OCI-LY1 (cell line): ENCODE measurements around the gene FKBP10.

ENCODE experiments used
- H2AFZ ChIP-seq: fragments of 200-600 bp; sonication (generic), shearing (Covaris generic); 2 replicates; pipeline ENCODE4 v1.6.0; 2014; ENCODE audit warnings: antibody characterized with exemption, mild to moderate bottlenecking, low read length
- H3F3A ChIP-seq: fragments of 200-600 bp; sonication (generic), shearing (Covaris generic); 2 replicates; pipeline ENCODE4 v1.6.0; 2014; ENCODE audit warnings: mild to moderate bottlenecking, antibody characterized with exemption, low read length, moderate library complexity; ENCODE audit not compliant: insufficient read depth
- H3K27ac ChIP-seq: fragments of 200-600 bp; sonication (generic); 2 replicates; pipeline ENCODE4 v1.5.1; 2014; ENCODE audit warnings: low read length, mixed run types, mild to moderate bottlenecking, low read depth; ENCODE audit not compliant: poor library complexity, severe bottlenecking
- H3K27me3 ChIP-seq: fragments of 200-600 bp; sonication (generic); 2 replicates; pipeline ENCODE4 v1.6.0; 2014; ENCODE audit warnings: antibody characterized with exemption, mild to moderate bottlenecking, low read length, moderate library complexity; ENCODE audit not compliant: insufficient read depth
- H3K36me3 ChIP-seq: fragments of 200-600 bp; sonication (generic); 2 replicates; pipeline ENCODE4 v1.6.1; 2014; ENCODE audit warnings: mild to moderate bottlenecking, antibody characterized with exemption, low read length, moderate library complexity, mixed read lengths; ENCODE audit not compliant: insufficient read depth
- H3K4me1 ChIP-seq: fragments of 200-600 bp; sonication (generic); 2 replicates; pipeline ENCODE4 v1.5.1; 2014; ENCODE audit warnings: mild to moderate bottlenecking, low read length, moderate library complexity; ENCODE audit not compliant: insufficient read depth, severe bottlenecking
- H3K4me2 ChIP-seq: fragments of 200-600 bp; sonication (generic), shearing (Covaris generic); 2 replicates; pipeline ENCODE4 v1.6.1; 2014; ENCODE audit warnings: low read length
- H3K4me3 ChIP-seq: fragments of 200-600 bp; sonication (generic); 2 replicates; pipeline ENCODE4 v1.5.1; 2014; ENCODE audit warnings: low read length, low read depth, mild to moderate bottlenecking, mixed read lengths; ENCODE audit not compliant: poor library complexity, severe bottlenecking
- H3K79me2 ChIP-seq: fragments of 200-600 bp; shearing (Covaris generic); 2 replicates; pipeline ENCODE4 v1.6.1; 2016; ENCODE audit warnings: mixed run types, low read length, mixed read lengths; ENCODE audit not compliant: insufficient read depth
- H3K9ac ChIP-seq: fragments of 200-600 bp; sonication (generic), shearing (Covaris generic); 2 replicates; pipeline ENCODE4 v1.6.1; 2014; ENCODE audit warnings: mild to moderate bottlenecking, low read length, mixed read lengths
- H3K9me2 ChIP-seq: fragments of 200-600 bp; sonication (generic), shearing (Covaris generic); 2 replicates; pipeline ENCODE4 v1.6.1; 2014; ENCODE audit warnings: low read depth, mild to moderate bottlenecking, low read length, mixed read lengths
- H3K9me3 ChIP-seq: fragments of 200-600 bp; shearing (Covaris generic); 2 replicates; pipeline ENCODE4 v1.6.1; 2014; ENCODE audit warnings: low read length, mixed read lengths
- H4K20me1 ChIP-seq: fragments of 200-600 bp; sonication (generic), shearing (Covaris generic); 2 replicates; pipeline ENCODE4 v1.6.0; 2016; ENCODE audit warnings: mild to moderate bottlenecking, low read length; ENCODE audit not compliant: insufficient read depth
- CTCF ChIP-seq: fragments of 200-600 bp; sonication (generic), shearing (Covaris generic); IDR thresholded peaks from 2 replicates; pipeline ENCODE4 v1.5.1; 2017; ENCODE audit warnings: mild to moderate bottlenecking, antibody characterized with exemption, low read length, moderate library complexity, mixed read lengths
- EZH2 ChIP-seq: fragments of 200-600 bp; sonication (generic), shearing (Covaris generic); IDR thresholded peaks from 2 replicates; pipeline ENCODE4 v1.8.0; 2017; ENCODE audit warnings: borderline replicate concordance, mixed run types, mild to moderate bottlenecking, antibody characterized with exemption, low read length, moderate library complexity, mixed read lengths

FKBP10 gene

GRCh38 chr17:41777574-41778188 lies 35.1 kb upstream of the FKBP10 start:
- Histone ChIP-seq H3K4me1 (no peaks in the 10 kb centered on the region), H3K27ac (no peak overlapping the region), H3K4me3 (no peak overlapping the region), H3K36me3 (no peaks in the 10 kb centered on the region), H3K9ac (no peak overlapping the region), H3K9me2 (no peaks in the 10 kb centered on the region), H3K9me3 (no peaks in the 10 kb centered on the region), H3K27me3 (no peaks in the 10 kb centered on the region), H2AFZ (no peak overlapping the region), H3F3A (no peaks in the 10 kb centered on the region), H3K4me2 (no peak overlapping the region), H4K20me1 (no peaks in the 10 kb centered on the region), H3K79me2 (no peaks in the 10 kb centered on the region)
- TF ChIP-seq CTCF (no peak), EZH2 (no peak)

GRCh38 chr17:41779954-41780353 lies 32.9 kb upstream of the FKBP10 start:
- H3K4me3 ChIP-seq: no peak overlapping the region

GRCh38 chr17:41781404-41782110 lies 31.2 kb upstream of the FKBP10 start:
- Histone ChIP-seq H3K79me2 (no peaks in the 10 kb centered on the region), H3F3A (no peaks in the 10 kb centered on the region), H3K9me3 (no peaks in the 10 kb centered on the region), H3K4me3 (no peak overlapping the region), H2AFZ (no peak overlapping the region), H3K9me2 (no peaks in the 10 kb centered on the region), H3K4me2 (no peak overlapping the region), H3K27ac (no peak overlapping the region), H3K27me3 (no peaks in the 10 kb centered on the region; the same call in 1 of the 2 replicates), H3K4me1 (peaks cover 16% of the 10 kb centered on the region), H3K9ac (no peak overlapping the region), H3K36me3 (no peaks in the 10 kb centered on the region), H4K20me1 (no peaks in the 10 kb centered on the region)
- TF ChIP-seq CTCF (no peak), EZH2 (no peak)

More at GRCh38 chr17:41779954-41780353, 32.9 kb upstream of the FKBP10 start:
- no peaks in the 10 kb centered on the region for H3K9me2 ChIP-seq
- no peaks in the 10 kb centered on the region for H3K79me2 ChIP-seq
- H2AFZ ChIP-seq: no peak overlapping the region
- no peaks in the 10 kb centered on the region for H3K36me3 ChIP-seq
- H3K27me3 ChIP-seq: no peaks in the 10 kb centered on the region; the same call in 1 of the 2 replicates
- H3K9ac ChIP-seq: no peak overlapping the region
- no peak overlapping the region for H3K4me2 ChIP-seq
- peaks cover 4% of the 10 kb centered on the region for H3K4me1 ChIP-seq
- no peaks in the 10 kb centered on the region for H4K20me1 ChIP-seq
- H3K9me3 ChIP-seq: no peaks in the 10 kb centered on the region
- H3K27ac ChIP-seq: no peak overlapping the region
- H3F3A ChIP-seq: no peaks in the 10 kb centered on the region
- no peak for TF ChIP-seq CTCF
- no peak for TF ChIP-seq EZH2
